HG03457 (cell line): ENCODE results near the gene BCAP29.
"Not testable (repeated sequence)": the region's sequence is repeated elsewhere in the genome, so short reads cannot be mapped to it uniquely, and the experiment has no call there.

Experiments used
- ATAC-seq: cut with Tn5 transposase; IDR thresholded peaks from one replicate; pipeline ENCODE4 v1.9.1; 2021; ENCODE audit warnings: moderate number of reproducible peaks; ENCODE audit not compliant: unreplicated experiment

BCAP29 gene

DNA sequence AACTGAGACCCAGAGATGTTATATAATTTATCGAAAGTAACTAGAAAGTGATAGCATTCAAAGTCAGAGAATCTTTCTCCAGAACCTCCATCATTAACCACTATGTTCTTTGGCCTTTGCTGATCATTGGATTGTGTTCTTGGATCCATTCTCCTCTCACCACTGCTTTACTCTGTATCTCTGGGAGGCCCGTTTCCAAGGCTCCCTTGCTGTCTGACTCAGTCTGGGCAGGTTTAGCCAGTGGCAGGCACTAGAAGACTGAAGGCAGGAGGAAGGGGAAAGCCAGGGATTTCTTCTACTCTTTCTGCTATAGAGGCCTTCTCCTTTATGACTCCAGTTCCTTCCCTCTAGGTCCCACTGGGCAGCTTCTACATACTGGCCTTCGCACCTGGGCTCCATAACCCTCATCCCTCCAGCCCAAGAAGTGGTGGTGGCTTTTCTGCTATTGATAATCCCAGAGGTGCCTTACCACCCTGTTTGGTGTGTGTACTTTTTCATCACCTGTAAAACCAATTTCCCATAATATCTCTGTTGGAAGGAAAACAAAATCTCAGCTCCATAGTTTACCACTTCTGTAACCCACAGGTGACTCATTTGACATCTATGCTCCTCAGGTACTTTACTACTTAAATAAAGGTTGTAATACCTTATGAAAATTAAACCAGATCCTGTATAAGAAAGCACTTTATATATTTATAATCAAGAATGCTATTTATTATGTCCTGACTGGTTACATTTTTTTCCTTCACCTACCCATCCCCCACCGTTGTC, 36.0 kb downstream of the BCAP29 start:
- ATAC-seq: no peak

DNA sequence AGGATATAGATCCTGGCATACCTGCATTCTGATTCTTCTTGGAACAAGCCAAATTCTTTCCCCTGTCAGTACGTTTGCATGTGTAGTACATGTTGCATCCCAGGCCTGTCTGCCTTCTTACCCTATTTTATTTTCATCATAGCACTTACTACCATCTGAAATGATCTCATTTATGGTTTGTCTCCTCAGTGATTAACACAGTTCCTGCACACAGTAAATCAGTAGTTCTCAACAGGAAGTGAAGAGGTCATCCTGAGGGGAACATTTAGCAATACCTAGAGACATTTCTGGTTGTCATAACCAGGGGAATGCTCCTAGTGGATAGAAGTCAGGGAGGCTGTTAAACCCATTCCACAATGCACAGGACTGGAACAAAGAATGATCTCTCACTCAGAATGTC, 42.4 kb downstream of the BCAP29 start:
- no peak for ATAC-seq

DNA sequence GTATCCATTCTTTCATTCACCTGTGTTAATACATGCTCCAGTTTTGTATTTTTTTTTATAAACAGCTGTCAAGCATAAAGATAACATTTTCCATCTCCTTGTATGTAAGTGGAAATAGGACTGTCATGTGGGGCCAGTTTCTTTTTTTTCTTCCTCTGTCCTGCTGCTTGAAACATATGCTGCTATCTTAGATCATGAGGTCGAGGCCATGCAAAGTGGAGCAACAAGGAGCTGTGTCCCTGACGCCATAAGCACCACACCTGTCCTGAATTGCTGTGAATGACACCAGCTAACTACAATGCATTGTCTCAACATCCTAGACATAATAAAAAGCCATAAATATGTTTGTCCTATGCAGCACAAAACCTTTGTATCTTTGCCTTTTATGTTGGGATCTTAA, 42.8 kb downstream of the BCAP29 start:
- no peak for ATAC-seq

DNA sequence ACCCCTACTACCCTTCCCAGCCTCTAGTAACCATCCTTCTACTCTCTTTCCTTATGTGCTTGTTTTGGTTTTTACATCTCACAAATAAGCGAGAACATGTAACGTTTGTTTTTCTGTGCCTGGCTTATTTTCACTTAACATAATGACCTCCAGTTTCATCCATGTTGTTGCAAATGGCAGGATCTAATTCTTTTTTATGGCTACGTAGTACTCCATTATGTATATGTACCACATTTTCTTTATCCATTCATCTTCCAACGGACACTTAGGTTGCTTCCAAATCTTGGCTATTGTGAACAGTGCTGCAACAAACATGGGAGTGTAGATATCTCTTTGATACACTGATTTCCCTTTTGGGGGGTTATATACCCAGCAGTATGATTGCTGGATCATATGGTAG, 47.0 kb downstream of the BCAP29 start:
- no peak for ATAC-seq

DNA sequence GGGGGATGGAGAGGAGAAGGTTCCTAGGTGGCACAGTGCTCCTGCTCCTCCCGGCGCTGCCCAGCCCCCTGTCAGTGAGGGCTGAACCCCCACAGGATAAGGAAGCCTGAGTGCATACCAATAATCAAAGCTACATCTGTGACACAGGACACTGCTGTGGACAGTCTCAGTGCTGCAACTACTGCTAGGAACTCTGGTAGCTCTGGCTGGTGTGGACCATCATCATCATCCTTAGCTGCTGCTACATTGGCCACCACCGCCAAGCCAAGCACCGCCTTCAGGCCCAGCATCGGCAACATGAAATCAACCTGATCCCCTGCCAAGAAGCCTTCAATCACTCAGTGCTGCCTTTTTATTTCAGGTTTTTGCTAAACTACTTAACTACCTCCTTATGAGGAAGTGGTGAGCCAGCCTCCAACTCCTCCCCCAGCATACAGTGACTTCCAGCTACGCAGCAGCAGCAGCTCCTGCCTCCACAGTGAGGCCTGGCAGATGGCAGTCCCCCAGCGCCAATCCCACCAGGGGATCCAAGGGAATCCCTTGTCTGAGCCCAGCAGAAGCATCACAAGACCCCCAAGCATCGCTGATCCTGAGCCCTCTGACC, 48.5 kb downstream of the BCAP29 start:
- ATAC-seq: no peak

DNA sequence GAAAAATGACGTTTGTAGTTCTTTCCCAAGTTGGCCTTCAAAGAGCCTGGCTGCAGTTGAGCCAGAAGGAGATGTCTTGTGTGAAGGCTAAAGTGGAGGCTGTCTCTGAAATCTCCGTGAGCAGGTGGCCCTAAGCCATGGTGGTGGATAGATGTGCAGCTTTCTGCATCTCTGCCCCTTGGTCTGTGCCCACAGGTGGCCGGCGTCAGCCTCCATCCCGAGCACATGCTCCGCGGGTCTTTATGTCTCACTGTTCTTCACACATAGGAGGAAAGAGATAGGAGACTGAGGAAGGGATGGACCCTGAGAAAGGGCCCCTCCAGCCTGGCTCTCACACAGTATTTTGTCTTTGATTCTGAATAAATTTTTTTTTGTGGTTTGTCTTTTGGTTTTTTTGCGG, 50.3 kb downstream of the BCAP29 start:
- ATAC-seq: no peak

DNA sequence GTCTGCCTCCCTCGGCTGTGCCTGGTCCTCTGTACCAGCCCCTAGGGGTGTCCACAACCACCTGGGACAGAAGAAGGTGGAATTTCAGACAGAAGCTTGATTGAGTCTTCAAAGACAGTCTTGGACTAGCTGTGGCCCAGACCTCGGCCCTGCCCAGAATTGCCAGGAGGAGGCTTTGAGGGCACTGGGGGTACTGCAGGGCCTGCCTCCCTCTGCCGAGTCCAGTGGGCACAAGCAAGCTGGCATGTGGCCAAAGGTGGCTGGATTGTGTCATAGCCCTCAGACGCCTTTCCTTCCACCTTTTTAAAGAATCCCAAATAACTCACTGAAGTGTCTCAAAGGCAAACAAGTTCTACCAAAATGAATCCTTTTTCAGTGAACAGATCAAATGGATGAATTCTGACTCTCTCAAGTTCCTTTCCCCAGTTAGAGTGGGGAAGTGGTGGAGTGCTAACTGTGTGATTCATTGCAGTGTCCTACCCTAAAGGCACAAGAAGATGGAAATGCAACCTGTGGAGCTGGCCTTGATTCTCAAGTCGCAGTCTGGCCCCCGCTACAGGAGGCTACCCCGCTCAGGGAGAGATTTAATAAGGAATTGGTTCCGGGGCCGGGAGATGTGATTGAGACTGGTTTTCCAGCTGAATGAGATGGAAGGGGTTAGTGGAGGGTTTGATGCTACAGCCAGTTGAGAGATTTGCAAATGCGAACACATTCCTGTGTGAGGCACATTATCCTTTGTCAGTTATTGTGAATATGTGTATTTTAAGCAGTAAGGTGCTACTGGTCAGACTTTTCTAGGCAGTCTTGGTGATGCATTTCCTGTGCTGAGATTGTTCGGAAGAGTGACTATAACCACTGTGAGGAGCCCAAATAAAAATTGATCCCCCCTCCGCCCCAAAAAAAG, 51.8 kb downstream of the BCAP29 start:
- no peak for ATAC-seq

DNA sequence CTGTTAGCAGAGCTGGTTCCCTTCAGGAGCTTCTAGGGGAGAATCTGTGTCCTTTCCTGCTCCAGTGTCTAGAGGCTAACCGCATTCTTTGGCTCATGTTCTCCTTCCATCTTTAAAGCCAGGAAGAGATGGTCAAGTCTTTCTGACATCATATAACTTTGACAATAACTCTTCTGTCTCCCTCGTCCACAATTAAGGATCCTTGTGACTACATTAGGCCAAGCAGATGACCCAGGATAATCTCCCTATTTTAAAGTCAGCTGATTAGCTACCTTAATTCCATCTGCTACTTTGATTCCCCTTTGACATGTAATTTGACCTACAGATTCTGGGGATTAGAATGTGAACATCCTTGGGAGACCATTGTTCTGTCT, 52.4 kb downstream of the BCAP29 start:
- ATAC-seq: no peak

DNA sequence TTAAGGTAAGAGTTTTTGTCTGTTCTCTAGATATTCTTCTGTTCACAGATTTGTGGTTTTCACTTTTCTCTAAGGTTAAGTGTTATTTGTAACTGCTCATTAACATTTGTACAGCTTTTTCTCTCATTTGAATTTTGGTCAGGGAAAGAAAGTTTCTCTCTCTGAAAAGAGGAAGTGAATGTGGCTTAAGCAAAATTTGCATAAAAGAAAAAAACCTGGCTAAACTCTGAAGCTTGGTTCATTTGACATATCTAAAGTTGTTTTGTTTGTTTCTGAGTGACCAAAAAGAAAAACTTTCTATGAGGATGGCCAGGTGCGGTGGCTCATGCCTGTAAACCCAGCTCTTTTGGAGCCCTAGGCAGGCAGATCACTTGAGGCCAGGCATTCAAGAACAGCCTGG, 58.5 kb downstream of the BCAP29 start:
- ATAC-seq: peak; percentile 87

DNA sequence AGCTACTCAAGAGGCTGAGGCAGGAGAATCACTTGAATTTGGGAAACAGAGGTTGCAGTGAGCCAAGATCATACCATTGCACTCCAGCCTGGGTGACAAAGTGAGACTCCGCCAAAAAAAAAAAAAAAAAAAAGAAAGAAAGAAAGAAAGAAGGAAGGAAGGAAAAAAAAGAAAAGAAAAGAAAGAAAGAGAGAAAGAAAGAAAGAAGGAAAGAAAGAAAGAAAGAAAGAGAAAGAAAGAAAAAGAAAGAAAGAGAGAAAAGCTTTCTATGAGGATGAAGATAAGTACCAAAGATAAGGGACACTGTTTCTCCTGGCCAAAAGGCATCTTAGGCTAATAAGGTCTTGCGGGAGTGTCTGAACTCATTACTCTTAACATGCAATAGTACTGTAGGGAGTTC, 59.0 kb downstream of the BCAP29 start:
- not testable (repeated sequence) for ATAC-seq

DNA sequence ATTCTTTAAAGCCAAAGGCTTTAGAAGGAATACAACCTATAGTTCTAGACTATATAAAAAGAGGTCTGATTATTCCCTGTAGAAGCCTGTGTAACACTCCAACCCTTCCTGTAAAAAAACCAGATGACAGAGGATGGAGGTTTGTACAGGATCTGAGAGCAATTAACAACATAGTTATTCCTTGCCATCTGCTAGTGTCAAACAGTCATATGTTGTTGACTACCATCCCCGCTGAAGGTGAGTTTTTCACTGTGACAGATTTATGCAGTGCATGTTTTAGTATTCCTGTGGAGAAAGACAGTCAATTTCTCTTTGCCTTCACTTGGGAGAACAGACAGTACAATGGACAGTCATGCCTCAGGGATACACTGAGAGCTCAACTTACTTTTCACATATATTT, 61.6 kb downstream of the BCAP29 start:
- no peak for ATAC-seq

DNA sequence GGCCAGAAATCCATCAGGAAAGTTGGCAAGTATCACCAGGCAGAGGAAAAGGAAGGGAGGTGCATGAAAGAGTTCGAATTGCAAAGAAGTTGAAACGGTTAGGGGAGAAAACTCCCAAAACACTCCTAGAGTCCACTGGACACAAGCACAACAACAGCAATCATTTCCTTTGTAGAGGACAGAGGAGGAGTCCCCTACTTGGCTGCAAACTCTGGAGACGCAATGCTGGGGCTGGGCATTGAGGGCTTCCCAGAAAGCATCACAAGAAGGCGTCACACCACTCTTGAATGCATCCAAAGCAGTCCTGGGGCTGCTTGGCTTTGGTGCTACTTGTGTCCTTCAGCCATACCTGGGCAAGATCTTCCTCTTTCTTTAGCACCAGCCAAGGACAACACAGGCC, 62.5 kb downstream of the BCAP29 start:
- no peak for ATAC-seq

DNA sequence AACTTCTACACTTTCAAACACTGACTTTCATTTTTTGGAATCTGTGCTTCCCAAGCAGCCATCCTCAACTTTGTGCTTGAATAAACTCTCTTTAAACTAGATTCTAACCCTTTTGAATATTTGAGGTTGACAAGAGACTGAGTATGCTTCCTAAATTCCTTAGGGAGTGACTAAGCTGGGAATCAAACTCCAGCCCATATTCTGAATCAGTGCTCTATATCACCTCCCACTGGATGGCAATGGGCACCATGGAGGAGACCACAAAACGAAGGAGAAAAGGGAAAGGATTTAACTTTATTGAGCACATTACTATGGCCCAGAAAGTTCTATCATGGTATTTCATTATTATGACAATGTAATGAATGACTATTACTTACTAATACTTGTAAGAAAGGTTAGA, 63.4 kb downstream of the BCAP29 start:
- ATAC-seq: no peak

DNA sequence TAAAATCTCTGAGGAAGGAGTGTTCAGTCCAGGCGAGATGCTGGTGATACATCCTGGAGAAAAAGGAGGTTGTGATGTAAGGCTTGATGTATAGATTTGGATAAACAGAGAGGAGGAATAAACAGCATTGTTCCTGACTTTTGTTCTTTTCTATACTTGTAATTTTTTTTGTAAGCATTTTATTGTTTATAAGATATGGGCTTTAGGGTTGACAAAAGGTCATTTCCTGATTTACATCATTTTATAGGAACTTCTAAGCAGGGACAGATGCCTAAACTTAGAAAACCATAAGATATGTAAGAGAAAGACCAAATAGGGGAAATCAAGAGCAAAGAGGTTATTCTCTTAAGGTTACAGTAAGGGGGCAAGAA, 63.9 kb downstream of the BCAP29 start:
- no peak for ATAC-seq

DNA sequence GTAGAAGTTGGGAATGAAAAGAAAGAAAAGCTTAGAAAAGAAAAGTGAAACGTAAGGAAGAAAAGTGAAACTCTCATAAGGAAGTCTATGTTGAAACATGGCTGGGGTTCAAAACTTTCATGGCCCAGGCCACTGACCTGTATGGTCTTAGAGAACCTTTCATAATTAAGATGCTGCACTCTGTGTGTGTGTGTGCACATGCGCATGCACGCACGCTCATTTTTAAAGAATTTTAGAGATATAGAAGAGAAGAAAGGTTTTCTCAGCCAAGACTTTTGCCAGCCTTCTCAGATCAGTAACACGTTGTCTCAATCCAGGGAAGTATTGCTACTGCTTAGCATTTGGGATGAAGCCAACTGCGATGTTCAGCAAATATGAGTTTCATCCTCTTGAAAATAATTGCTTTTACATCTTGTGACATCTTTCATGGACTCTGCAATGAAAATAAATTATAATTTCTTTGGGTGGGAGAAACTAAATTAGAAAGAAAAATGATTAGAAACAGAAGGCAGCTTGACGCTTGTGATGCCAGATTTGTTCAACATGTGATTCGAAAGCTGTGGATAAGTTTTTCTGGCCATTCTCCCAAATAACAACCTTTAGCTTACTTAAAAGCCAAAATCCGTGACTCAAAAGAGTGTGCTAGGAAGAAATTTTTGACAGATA, 64.4 kb downstream of the BCAP29 start:
- no peak for ATAC-seq

DNA sequence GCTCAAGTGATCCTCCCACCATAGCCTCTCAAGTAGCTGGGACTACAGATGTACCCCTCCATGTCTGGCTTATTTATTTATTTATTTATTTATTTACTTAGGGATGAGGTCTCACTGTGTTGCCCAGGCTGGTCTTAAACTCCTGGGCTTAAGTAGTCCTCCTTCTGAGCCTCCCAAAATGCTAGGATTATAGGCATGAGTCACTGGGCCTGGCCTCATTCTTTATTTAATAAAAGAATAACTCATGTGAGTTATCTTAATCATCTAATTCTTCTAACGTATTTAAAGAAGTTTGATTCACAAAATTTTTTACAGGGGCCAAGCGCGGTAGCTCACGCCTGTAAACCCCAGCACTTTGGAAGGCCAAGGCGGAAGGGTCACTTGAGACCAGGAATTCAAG, 72.6 kb downstream of the BCAP29 start:
- no peak for ATAC-seq

DNA sequence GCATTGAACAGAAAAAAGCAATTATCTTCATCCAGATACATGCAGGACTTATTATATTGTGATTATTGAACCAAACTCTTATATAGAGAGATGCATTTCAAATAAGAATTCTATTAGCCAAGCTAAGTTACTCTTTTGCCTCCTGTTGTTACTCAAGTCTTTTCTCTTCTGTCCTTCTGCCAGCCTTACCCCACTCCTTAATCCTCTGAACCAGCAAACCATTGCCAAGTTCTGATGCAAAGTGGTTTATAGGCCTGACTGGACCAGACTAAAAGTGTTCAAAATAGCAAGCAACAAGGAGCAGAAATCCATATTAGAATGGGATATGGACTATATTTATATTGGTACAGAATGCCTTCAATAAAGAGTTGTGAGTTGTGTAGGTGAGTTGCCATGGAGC, 78.4 kb downstream of the BCAP29 start:
- no peak for ATAC-seq

DNA sequence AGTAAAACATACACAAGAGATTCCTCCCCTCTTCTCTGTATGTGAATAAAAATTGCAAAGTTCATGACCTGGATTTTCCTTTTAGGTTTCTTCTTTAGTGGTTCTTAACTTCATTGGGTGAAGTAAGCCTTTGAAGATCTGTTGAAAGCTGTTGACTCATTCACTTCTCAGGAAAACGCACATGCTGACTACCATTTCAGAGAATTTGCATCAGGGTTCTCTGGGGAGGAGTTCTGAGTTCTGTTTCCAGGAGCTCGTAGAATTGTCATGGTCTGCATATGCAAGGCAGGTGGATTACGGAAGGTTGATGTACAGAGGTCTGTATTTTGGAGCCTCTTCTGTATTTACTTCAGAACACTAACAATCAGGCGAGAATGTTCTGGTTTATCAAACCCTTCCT, 79.6 kb downstream of the BCAP29 start:
- no peak for ATAC-seq

DNA sequence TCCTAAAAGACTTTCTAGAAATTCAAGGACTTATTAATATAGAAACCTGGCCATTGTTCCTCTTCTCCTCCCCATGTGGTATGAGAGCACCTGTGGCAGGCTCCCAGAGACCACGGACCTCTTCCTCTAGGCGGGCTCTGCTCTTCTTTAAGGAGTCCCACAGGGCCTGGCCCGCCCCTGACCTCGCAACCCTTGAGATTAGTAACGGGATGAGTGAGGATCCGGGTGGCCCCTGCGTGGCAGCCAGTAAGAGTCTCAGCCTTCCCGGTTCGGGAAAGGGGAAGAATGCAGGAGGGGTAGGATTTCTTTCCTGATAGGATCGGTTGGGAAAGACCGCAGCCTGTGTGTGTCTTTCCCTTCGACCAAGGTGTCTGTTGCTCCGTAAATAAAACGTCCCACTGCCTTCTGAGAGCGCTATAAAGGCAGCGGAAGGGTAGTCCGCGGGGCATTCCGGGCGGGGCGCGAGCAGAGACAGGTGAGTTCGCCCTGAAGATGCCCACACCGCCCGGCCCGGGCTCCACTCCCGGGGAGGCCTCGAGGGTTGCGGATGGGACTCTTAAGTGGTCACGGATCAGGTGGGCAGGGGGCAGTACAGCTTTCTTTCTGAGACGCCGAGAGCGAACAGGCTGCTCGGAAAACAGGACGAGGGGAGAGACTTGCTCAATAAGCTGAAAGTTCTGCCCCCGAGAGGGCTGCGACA, 80.5 kb downstream of the BCAP29 start, which contains the start of gene SLC26A4:
TSS of gene SLC26A4 (plus strand) at position 448 of the 700 bp plus-strand sequence. CDS start 814 bp downstream, outside the sequence.
- ATAC-seq: no peak

DNA sequence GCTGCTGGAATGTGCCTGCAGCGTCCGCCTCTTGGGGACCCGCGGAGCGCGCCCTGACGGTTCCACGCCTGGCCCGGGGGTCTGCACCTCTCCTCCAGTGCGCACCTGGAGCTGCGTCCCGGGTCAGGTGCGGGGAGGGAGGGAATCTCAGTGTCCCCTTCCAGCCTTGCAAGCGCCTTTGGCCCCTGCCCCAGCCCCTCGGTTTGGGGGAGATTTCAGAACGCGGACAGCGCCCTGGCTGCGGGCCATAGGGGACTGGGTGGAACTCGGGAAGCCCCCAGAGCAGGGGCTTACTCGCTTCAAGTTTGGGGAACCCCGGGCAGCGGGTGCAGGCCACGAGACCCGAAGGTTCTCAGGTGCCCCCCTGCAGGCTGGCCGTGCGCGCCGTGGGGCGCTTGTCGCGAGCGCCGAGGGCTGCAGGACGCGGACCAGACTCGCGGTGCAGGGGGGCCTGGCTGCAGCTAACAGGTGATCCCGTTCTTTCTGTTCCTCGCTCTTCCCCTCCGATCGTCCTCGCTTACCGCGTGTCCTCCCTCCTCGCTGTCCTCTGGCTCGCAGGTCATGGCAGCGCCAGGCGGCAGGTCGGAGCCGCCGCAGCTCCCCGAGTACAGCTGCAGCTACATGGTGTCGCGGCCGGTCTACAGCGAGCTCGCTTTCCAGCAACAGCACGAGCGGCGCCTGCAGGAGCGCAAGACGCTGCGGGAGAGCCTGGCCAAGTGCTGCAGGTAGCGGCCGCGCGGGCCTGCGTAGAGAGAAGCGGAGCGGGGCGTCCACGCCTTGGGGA, 81.2 kb downstream of the BCAP29 start:
- no peak for ATAC-seq
